GM21381 (cell line): ENCODE results near the gene PBX3.

ENCODE experiments used
- ATAC-seq: cut with Tn5 transposase; IDR thresholded peaks from one replicate; pipeline ENCODE4 v1.9.1; 2021; ENCODE audit warnings: mild to moderate bottlenecking, moderate library complexity; ENCODE audit not compliant: unreplicated experiment

The PBX3 gene

DNA sequence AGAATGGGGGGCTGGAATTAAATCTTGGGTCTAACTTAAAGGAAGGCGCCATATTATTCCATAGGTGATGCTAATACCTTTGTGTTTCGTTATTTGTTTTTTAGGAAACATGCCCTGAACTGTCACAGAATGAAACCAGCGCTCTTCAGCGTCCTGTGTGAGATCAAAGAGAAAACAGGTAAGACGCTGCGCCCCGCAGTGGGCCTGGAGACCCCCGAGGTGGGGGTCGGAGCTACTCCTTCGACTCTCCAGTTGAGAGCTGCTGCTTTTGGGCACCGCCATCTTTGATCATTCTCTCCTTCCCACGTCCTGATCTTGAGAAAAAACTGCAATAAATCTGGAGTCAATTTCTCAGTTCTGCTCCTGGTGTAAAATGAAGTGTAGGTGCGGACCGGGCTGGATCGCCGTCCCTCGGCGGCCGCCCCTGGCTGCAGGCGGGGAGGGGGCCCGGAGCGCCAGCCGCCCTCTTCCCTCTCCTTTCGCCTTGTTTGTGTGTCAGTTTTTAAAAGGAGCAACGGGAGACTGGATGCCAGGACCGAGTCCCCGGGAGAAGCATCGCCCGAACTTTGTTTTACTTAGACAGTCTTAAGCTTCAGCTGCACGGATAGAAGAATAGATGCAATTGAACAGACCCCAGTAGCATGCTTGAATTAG, 1.4 kb downstream of the PBX3 start:
- ATAC-seq: no peak

DNA sequence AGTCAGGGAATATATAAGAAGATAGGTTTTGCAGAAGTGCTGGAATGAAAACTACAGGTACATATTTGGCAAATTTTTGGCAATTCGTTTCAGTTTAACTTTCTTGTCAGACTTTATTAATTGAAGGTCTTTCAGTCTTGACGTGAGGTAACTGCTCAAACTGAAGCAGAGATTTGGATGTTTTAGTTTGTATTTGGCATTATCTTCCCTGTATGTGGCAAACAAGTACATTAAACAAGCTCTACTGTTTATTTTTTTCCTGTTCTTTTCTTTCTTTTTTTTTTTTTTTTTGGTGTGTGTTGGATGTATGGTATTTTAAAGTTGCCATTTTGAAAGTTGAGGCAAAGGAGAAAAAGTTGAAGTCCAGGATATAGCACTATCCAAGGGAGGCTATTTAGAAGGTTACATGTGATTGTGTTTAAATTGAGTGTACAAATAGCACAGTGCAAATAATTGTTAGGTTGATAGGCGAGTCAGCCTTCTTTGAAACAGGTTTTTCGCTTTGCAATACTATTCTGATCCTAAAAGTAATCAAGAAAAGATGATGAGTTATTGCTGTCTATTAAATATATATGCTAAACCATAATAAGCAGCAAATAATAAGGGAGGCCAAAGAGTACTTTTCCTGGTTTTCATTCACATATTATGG, 2.2 kb downstream of the PBX3 start:
- no peak for ATAC-seq

DNA sequence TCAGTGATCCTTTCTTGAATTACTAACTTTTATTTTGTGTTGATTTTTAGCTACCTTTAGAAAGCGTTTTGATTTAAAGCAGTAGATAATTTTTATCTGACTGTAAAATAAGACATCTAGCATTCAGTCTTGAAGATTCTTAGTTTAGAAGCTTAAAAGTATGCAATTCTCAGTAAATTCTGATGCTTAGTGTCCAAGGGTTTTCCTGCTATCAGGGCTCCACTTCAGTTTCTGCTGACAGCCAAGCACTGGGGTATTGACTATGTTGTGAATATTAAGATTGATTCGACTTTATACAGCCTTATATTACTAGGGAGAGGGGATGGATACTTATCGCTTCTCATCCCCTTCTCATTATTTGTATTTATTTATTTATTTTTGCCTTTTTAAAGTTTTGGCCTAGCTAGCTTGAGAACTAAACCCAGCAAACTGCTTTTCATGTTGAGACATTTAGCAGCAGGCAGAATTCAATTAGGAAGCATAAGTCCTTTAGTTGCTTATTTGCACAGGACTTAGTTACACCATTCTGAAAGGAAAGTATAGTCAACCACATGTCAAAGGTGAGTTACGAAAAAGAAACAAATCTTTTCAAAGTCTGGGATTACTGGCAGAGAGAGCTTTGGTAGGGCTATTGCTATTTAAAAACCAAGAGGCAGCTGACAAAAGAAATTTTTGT, 2.9 kb downstream of the PBX3 start:
- no peak for ATAC-seq

DNA sequence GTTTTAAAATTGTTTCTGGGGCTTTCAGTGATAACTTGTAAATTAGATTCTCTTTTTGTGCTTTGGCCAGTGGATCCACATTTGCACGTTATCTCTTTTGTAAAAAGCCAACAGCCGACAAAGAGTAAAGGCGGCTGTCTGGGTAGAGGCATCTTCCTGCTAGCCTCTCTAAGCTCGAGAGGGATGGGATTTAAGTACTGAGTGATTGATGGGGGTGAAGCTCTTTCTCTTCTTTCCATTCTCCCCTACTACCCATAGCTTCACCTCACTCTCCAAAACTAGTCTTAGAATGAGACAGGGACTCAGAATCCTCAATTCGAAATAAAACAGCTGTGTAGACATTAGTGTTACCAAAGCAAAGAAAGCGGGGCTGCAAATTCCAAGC, 3.4 kb downstream of the PBX3 start:
- no peak for ATAC-seq

DNA sequence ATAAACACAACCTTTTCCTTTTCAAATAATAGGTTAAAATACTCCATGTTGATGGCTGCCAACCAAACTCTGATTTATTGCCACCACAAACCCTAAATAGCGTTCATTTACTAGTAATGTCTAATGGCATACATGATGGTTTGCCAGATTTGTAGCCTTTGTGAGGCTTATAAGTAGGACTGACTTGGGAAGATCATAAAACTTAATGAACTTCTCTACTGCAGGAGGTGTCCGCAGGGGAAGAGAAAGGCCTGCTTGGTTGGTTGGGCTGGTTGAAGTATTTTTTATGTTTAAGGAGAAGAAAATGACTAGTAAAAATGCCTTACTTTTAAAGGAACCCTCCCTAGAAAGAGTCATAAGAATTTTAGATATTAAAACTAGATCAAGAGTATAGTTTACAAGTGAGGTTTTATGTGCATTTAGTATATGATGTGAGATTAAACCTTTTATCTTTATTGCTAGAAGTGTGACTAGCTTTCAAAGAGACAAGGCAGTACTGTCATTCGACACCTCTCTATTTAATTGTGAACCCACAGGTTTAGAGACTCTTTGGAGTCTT, 5.0 kb downstream of the PBX3 start:
- ATAC-seq: no peak

DNA sequence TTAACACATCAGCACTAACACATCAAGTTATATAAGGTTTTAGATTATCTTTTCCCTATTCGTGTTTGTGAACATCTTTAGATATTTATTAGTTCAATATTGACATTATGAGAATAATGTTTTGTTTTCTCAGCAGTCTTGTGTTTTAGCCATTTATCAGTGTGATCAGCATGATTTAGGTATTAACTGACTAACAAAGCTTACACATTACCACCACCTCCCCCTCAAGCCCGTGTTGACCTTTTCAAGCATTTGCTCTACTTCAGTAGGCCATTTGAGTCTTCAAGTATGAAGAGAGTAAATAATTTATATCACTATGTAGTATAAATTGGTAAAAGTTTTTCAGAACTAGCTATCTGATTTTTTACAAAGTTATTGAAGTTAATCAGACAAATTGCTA, 6.9 kb downstream of the PBX3 start:
- no peak for ATAC-seq

DNA sequence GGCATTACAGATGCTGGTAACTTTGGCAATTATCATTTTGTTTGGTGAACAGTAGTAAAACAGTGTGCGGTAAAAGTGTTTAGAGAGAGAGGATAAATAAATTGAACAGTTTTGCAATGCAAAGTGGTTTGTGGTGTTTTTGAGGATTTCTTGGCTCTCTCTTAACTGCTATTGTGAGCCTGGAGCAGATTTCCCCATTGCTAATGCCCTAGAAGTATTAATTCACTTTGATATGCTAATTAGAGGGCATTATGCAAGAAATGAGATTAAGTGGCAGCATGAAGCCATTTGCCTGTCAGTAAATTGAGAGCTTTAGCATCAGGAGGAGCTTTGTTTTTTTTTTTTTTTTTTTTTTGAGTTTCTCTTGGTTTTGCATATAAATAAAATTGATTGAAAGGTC, 8.2 kb downstream of the PBX3 start:
- ATAC-seq: no peak

DNA sequence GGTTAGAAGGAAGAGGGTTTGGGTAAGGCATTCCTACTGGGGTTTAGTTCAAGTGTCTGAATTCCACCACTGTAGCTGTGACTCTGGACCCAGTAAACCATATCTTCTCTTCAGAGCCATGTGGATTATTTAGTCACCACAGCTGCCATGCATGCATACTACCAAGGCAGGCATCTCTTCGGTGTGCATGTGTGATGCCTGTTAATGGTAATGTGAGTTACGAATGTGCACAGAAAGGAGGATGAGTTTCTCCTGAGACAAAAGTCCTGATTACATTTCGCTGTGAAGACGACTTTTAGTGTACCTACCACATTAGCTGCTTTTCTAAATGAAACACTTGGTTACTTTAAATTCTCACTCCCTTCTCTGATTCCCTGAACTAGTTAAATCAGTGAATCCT, 9.3 kb downstream of the PBX3 start:
- no peak for ATAC-seq

DNA sequence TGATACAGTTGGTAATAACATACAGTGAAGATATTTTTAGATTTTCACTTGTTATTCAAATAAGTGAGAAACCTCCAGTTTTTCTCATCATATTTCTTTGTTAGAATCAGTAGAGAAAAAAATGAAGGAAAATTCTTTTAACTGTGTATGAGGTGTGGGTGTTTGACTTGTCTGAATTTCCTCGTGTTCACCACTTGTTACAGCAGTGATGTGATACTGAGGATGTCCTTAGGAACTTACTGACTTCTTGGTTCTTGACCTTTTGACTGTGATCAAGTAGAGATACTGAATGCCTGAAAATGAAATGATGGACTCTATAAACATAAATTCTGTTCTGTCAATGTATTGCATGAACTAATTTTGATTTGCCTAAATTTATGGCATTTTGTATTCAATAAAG, 10.7 kb downstream of the PBX3 start:
- ATAC-seq: no peak

DNA sequence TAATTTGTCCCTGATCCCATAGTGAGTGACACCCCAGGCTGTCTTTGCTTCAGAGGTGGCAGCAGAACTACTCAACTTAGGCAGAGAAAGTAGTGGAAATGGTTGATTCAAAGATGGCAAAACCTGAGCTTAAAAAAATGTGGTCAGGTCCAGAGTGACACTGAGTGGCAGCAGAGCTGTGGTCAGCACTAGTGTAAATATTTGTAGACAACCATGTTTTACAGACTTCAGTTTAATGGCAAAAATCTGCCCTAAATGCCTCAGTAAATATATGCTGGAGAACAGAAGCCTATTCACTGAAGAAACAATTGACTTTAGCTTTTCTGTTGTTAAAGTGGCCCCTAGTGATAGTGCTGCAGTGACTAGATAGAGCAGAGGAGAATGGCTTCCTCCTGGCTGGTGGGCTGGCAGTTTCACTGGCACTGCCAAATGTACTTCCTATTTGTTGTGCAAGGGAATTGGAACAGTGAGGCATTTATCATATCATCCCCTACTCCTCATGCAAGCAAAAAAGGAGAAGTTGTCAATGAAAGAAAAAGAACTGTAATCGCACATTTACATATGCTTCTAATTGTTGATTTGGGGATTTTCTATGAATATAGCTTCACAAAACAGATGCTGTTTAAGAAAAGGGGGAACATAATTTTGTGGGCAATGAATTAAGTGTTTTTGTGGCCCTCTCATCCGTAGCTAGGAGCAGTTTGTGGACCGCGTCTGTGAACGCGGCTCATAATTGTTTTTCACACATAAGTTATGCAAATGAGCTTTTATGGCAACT, 12.0 kb downstream of the PBX3 start:
- ATAC-seq: no peak

DNA sequence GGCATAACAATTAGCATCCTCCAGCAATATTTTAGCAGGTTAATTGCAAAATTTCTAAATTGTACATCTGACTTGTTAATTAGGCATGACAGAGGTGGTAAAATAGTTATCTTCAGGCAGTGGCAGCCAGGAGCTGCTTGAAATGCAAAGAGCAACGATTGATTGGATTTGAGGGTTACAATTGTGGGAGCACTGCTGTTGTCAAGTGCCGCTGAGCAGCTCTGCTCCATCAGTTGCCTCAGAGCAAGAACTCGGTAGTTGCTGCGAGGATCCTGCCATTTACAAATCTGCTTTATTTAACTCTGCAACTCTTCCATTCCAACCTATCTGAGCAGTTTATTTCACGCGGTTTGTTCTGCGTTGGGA, 12.6 kb downstream of the PBX3 start:
- ATAC-seq: no peak

DNA sequence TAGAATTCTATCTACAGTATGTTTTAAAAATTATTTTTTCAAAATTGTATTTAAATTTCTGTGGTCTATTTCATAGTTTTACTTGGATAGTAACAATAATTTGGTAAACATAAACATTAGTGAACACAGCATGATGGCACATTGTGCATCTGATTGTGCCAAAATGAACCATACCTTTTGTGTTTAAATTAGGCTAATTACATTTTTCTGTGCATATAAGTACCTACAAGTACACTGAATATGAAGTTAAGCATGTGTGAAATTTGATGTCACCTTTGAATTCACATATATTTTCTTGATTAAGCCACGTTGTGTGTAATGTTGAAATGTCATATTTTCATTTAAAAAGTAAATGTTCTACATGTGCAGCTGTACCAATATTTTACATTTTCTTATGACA, 13.4 kb downstream of the PBX3 start:
- no peak for ATAC-seq

DNA sequence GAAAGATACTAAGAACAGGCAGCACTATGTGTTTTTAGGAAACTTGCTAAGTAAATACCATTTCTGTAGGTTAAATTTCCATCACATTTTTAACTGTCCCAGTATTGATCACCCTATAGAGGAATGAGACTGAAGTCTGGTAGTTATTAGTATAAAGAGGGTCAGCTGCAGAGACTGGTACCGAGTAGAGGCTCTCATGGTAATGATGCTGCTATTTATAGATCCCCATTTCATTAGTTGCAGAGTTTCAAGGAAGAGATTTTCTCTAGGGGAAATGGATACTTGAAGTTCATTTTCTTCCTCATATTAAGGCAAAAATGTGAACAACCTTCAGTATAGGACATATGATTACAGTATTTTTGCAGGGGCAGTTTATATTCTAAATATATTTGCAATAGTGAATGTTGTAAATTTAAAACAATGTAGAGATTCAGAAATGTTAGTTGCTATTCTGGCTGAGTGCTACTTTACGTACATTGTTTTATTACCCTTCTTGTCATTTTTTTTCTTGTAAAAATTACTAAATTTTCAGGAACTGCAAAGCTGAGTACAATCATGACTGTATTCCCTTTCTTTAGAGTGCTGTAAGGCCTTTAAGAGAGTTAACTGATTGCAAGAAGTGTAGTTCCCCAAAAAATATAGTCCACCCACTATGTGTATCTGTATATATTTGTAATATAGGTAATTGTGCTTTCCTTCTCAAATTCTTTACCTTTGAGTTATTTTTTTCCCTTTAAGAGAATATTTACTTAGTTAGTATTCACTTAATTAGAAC, 14.7 kb downstream of the PBX3 start:
- ATAC-seq: no peak

DNA sequence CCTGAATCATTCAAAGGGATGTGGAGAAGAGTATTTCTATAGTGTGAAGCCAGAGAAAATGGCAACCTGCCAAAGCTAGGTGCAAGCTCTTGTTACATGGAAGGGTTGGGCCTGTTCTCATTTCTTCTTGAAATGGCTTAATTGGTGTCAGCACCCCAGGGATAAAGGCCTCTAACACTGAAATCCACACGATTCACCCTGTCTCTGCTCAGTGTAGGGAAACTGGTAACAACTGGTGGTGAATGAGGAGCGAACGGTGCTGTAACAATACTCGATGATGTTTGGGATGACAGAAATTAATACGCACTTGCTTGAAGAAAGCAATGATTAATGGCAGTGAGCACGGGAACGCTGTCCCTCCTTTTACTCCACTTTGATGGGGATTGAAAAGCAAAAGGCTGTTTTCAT, 16.2 kb downstream of the PBX3 start:
- no peak for ATAC-seq

DNA sequence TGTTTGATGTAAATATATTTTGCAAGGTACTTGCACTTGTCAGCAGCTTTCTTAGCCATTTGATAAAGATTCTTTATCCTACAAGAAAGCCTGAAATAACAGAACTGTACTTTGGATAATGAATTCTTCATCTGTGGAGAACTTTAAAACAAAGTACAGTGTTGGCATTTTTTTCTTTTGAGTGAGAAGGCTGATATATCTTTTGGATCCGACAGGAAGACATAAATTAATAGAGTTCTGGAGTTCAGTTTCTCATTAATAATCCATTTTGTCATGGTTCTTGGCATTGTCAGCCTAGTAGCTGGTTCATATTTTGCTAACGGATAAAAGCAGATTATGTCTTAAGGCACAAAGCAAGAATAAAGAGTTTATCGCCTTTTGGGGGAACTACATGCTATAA, 17.0 kb downstream of the PBX3 start:
- no peak for ATAC-seq

DNA sequence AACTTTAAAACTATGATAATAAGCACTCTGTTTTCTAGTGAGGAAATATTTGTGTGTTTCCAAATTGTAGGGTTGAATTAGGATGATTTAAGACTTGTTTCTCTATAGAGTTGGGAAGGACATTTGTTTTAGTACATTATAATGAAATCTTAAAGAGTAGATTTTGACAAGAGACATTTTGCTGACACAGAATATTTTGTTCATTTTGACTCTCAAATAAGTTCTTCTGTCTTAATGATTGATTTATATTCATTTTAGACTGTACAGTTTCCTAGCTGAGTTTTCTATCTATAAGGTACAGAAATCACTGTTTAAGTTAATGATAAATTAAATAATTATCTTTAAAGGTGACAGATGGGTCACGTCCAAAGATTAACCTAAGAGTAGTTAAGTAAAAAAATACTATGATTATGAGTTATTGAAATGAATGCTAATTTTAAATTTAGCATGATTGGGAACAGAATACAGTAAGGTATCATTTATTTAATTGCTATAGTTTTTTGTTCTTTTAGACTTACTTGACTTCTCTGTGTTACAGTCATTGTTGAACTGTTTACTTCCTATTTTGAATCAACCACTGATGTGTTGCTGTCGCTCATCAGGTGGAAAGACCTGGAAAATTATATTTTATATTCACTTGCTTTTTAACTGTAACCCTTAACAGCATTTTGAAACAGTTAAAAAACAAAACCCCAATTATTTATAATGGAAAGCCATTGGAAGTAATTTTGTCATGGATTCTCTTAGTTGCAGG, 19.5 kb downstream of the PBX3 start:
- ATAC-seq: no peak

DNA sequence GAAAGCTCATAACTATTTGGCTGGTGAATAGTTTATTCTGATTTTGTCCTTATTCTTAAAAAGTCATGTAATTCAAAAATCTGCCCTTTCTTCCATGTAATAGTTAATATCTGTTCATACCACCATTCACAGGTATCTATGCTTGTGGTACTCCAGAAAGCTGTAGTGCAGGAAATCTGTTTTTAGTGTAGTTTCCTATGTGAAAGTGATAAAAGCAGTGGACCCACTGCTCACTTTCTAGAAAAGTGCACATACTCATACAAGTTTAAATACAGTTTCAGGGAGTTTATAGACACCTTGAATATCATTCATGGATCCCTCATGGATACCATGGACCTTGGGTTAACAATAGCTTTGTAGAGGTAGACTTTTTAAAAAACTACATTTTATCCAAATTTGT, 20.2 kb downstream of the PBX3 start:
- no peak for ATAC-seq

DNA sequence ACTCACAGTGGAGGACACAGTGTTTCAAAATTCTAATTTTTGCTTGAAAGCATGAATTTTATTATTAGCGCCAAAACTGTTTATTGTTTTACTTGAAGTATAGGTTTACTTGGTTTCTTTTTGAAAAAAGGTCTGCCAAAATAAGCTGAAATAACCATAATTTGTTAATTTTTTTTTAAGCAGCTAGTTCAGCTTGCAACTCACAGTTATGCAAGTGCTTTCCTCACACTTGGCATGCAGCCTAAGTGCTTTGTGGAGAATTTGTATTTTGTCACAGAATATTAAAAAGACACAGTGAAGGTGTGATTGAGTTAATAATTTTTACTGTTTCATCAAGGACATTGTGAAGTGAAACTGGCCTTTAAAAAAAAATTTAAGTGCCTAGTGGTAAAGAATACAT, 21.6 kb downstream of the PBX3 start:
- ATAC-seq: no peak

DNA sequence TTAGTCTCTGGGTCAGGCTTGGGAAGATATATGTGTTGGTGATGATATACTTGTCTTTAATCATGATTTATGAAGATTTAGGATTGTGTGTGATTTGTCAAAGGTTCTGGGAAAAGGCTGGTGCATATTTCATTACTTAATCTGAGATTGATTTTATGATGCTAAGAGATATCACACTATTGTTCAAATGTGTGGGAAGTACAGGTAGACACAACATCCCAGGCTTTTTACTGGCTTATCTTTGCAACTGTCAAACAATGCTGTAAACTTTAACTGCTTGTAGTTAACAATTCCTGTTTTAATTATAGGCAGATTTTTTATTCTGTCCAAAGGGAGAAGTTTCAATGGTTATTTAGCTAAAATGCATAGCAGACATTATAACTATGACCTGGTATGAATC, 23.9 kb downstream of the PBX3 start:
- ATAC-seq: no peak

DNA sequence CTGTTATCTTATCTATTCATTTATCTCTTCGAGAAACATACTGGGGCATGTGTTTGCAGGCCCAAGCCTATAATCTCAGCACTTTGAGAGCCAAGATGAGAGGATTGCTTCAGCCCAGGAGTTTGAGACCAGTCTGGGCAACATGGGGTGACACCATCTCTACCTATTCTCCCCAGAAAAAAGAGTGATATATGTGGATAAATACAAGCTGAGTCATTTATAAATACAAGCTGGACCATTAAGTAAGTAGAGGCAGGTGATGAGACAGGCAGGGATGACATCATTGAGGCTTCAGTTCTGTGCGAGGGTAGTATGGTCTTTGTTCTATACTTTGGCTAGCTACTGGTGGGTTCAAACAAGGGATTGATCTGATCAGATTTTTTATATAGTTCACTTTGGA, 25.6 kb downstream of the PBX3 start:
- ATAC-seq: no peak
